ENCODE measurements around the gene PDE6B.

PDE6B gene

GRCh38 chr4:706834-707598 lies 81.6 kb downstream of the PDE6B start:
- Histone ChIP-seq H3K27ac (peak overlapping the region; percentile 99 to 100 (median 100)), H3K9ac (peak overlapping the region; percentile 100), H4K20me1 (peaks cover 46 to 54% (median 53%) of the 10 kb centered on the region in 11 experiments), H3K4me2 (peak overlapping the region; percentile 97 to 100 (median 99)), H3K27me3 (no peaks in the 10 kb centered on the region), H3K4me1 (peaks cover 30 to 61% (median 47%) of the 10 kb centered on the region in 10 experiments), H3K9me3 (replicated peaks in 1 of 11) (peaks cover 0 to 5% (median 0%) of the 10 kb centered on the region in 11 experiments; a peak in 4 of 22 replicates), H3K4me3 (peak overlapping the region; percentile 92 to 100 (median 99)), H3K36me3 (peaks cover 12 to 40% (median 35%) of the 10 kb centered on the region in 11 experiments)
- no peak for TF ChIP-seq Cebpa-rat (IDR thresholded peaks at IDR 0.05)

- Histone ChIP-seq H3K27ac (peak overlapping the region in 7 of 11 experiments; percentile 99 to 100 (median 100); a peak in 14 of 22 replicates), H3K4me2 (peak overlapping the region; percentile 97 to 100 (median 99)), H3K9me3 (replicated peaks in 1 of 11) (peaks cover 0 to 5% (median 0%) of the 10 kb centered on the region in 11 experiments; a peak in 5 of 22 replicates), H3K9ac (peak overlapping the region; percentile 100; a peak in 20 of 22 replicates), H3K4me1 (peaks cover 30 to 70% (median 52%) of the 10 kb centered on the region in 10 experiments), H4K20me1 (peaks cover 57 to 65% (median 63%) of the 10 kb centered on the region in 11 experiments), H3K4me3 (peak overlapping the region; percentile 32 to 100 (median 99); a peak in 18 of 20 replicates), H3K27me3 (no peaks in the 10 kb centered on the region), H3K36me3 (peaks cover 12 to 51% (median 45%) of the 10 kb centered on the region in 11 experiments)
- no peak for TF ChIP-seq Cebpa-rat (IDR thresholded peaks at IDR 0.05)
These were observed 82.7 kb downstream of the PDE6B start for GRCh38 chr4:707929-708630.

- Histone ChIP-seq H3K9ac (peak overlapping the region in 8 of 11 experiments; percentile 27 to 100 (median 100); a peak in 13 of 22 replicates), H3K27me3 (no peaks in the 10 kb centered on the region), H3K27ac (peak overlapping the region in 4 of 11 experiments; percentile 38 to 100 (median 100); a peak in 4 of 22 replicates), H3K36me3 (peaks cover 14 to 56% (median 50%) of the 10 kb centered on the region in 11 experiments), H3K4me3 (peak overlapping the region in 9 of 10 experiments; percentile 32 to 100 (median 99); a peak in 13 of 20 replicates), H3K9me3 (replicated peaks in 1 of 11) (peaks cover 0 to 5% (median 0%) of the 10 kb centered on the region in 11 experiments; a peak in 5 of 22 replicates), H3K4me2 (peak overlapping the region; percentile 97 to 100 (median 99)), H4K20me1 (peaks cover 62 to 70% (median 68%) of the 10 kb centered on the region in 11 experiments), H3K4me1 (peaks cover 30 to 75% (median 54%) of the 10 kb centered on the region in 10 experiments)
- TF ChIP-seq Cebpa-rat (IDR thresholded peaks at IDR 0.05) = no peak
These were observed 83.2 kb downstream of the PDE6B start for GRCh38 chr4:708631-708933.

GRCh38 chr4:709348-709747 lies 84.0 kb downstream of the PDE6B start:
- Histone ChIP-seq H3K4me2 (peak overlapping the region; percentile 16 to 100 (median 99); a peak in 18 of 22 replicates), H4K20me1 (peaks cover 69 to 77% (median 76%) of the 10 kb centered on the region in 11 experiments), H3K27ac (no peak overlapping the region; a peak in 1 of 22 replicates), H3K4me3 (peak overlapping the region in 1 of 10 experiments; percentile 99; a peak in 1 of 20 replicates), H3K27me3 (no peaks in the 10 kb centered on the region), H3K4me1 (peaks cover 30 to 76% (median 54%) of the 10 kb centered on the region in 10 experiments), H3K9me3 (replicated peaks in 1 of 11) (peaks cover 0 to 5% (median 0%) of the 10 kb centered on the region in 11 experiments; a peak in 5 of 22 replicates), H3K36me3 (peaks cover 21 to 63% (median 58%) of the 10 kb centered on the region in 11 experiments), H3K9ac (peak overlapping the region in 1 of 11 experiments; percentile 60; a peak in 1 of 22 replicates)
- TF ChIP-seq Cebpa-rat (IDR thresholded peaks at IDR 0.05) = no peak

- Histone ChIP-seq H3K4me2 (peak overlapping the region in 9 of 11 experiments; percentile 3 to 100 (median 99); a peak in 11 of 22 replicates), H3K36me3 (peaks cover 25 to 71% (median 66%) of the 10 kb centered on the region in 11 experiments), H3K4me3 (peak overlapping the region in 1 of 10 experiments; percentile 19; a peak in 1 of 20 replicates), H3K9me3 (replicated peaks in 1 of 11) (peaks cover 0 to 5% (median 0%) of the 10 kb centered on the region in 11 experiments; a peak in 5 of 22 replicates), H3K9ac (peak overlapping the region in 2 of 11 experiments; percentile 25 to 60; a peak in 1 of 22 replicates), H4K20me1 (peaks cover 77 to 85% (median 84%) of the 10 kb centered on the region in 11 experiments), H3K4me1 (peaks cover 30 to 75% (median 51%) of the 10 kb centered on the region in 10 experiments), H3K27me3 (no peaks in the 10 kb centered on the region), H3K27ac (no peak overlapping the region; a peak in 1 of 22 replicates)
- TF ChIP-seq Cebpa-rat (IDR thresholded peaks at IDR 0.05) = no peak
These were observed 84.7 kb downstream of the PDE6B start for GRCh38 chr4:710116-710515.

DNA sequence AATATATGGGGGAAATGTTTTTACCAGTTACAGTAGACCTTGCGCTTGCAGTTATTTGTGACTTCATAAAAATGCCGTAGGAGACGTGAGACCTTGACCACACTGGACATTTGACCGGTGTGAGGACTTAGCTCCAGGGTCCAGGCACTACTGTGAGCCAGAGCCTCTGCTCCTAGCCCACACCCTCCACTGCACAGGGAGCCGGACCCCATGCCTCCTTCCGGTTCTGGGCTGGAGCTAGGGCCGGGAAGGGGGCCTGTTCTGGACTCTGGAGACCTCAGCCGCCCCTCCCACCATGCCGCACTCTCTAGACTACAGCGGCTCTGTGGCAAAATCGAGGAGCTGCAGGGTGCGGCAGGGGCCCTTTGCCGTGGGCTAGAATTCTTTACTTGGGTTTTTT lies 85.5 kb downstream of the PDE6B start:
- Histone ChIP-seq H3K4me1 (peaks cover 30 to 76% (median 51%) of the 10 kb centered on the region in 10 experiments), H3K4me2 (peak overlapping the region in 1 of 11 experiments; percentile 99; a peak in 2 of 22 replicates)

GRCh38 chr4:712093-712492 lies 86.7 kb downstream of the PDE6B start:
- Histone ChIP-seq H3K4me1 (peaks cover 29 to 71% (median 50%) of the 10 kb centered on the region in 10 experiments), H3K27ac (no peak overlapping the region), H4K20me1 (peaks cover 89 to 100% (median 98%) of the 10 kb centered on the region in 11 experiments)

More for the DNA sequence above, 85.5 kb downstream of the PDE6B start:
- peaks cover 25 to 74% (median 67%) of the 10 kb centered on the region in 11 experiments for H3K36me3 ChIP-seq
- H4K20me1 ChIP-seq = peaks cover 84 to 93% (median 91%) of the 10 kb centered on the region in 11 experiments
- 0 out of 22 replicates have a peak overlapping the region, but pooled peaks of 1 of the 11 experiments have one; percentile 2 for H3K9ac ChIP-seq
- no peak overlapping the region for H3K4me3 ChIP-seq
- TF ChIP-seq Cebpa-rat (IDR thresholded peaks at IDR 0.05) = no peak
- H3K9me3 ChIP-seq (replicated peaks in 1 of 11) = peaks cover 0 to 5% (median 0%) of the 10 kb centered on the region in 11 experiments; a peak in 5 of 22 replicates
- no peaks in the 10 kb centered on the region for H3K27me3 ChIP-seq
- H3K27ac ChIP-seq = no peak overlapping the region

More at GRCh38 chr4:712093-712492, 86.7 kb downstream of the PDE6B start:
- Histone ChIP-seq H3K36me3 (peaks cover 25 to 78% (median 67%) of the 10 kb centered on the region in 11 experiments), H3K4me2 (0 out of 22 replicates have a peak overlapping the region, but pooled peaks of 1 of the 11 experiments have one; percentile 3), H3K9ac (no peak overlapping the region), H3K9me3 (replicated peaks in 1 of 11) (peaks cover 0 to 5% (median 0%) of the 10 kb centered on the region in 11 experiments; a peak in 5 of 22 replicates), H3K27me3 (no peaks in the 10 kb centered on the region), H3K4me3 (no peak overlapping the region)
- TF ChIP-seq Cebpa-rat (IDR thresholded peaks at IDR 0.05) = no peak
